ENCODE measurements around the gene PDZD2. TPM values are rescaled to one million over a fixed set of nuclear protein-coding genes. Genes with fewer than 3 reads are reported as not detected.

Gene PDZD2
- total and polyA plus RNA-seq, 2 donors (not counting 3 experiments of a cell fraction or from before 2014, with no cell fraction given), result 0.66 to 6.9 TPM

DNA sequence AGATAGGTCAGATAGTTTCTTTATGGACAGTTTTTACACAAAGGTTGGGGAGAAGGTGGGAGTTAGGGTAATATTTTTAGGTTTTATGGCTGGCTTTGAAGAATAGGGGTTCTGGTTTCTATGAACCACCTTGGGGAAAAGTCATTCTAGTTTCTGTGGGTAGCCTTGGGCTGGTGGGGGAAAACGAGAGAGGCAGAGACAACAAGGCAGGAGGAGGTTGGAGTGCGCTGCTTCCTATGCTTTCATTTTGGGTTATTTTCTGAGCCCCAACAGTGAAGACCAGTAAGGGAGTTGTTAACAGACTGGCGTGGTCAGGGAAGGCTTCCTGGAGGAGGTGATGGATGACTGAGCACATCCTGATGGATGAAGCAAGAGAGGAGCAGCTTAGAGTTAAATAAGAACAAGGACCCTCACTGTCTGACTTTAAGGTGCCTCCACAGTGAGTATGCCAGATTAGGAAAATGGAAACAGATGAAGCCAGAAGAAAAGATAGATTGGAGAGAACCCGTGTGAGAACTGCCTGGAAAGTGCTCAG is 81.9 kb downstream of the PDZD2 start:
- dilution Hi-C loops (cut with MboI; ENCODE audit: extremely low pct_ligation_motif_present, low sequenced_read_pairs) (no loop called here), intact Hi-C loops (cut with micrococcal nuclease) (no loop called here)
- no peak for DNase-seq (ENCODE audit: low read depth, low spot score)
- no peaks in the 10 kb centered on the region for H3K79me2 ChIP-seq (ENCODE audit: control insufficient read depth, insufficient read depth, low read length)
- FAIRE-seq, result no peak
- H3K4me2 ChIP-seq (ENCODE audit: insufficient read depth, low read length), result no peak overlapping the region
- H3K4me1 ChIP-seq (ENCODE audit: control insufficient read depth, extremely low read depth, insufficient read depth, low read length), result no peaks in the 10 kb centered on the region
- BruUV-seq (replicated peaks), result no TSS peak
- no peak overlapping the region for H3K9ac ChIP-seq (replicated peaks; ENCODE audit: extremely low read depth, insufficient read depth, low read length)
- H3K9me3 ChIP-seq (replicated peaks; ENCODE audit: control insufficient read depth, insufficient read depth, low read length), result no peaks in the 10 kb centered on the region
- ChIA-PET CTCF (no interaction called here), POLR2A (no interaction called here)
- no peaks in the 10 kb centered on the region for H3K9me1 ChIP-seq (replicated peaks; ENCODE audit: control insufficient read depth, extremely low read depth, insufficient read depth, low read length)
- no peak overlapping the region for H3K4me3 ChIP-seq (replicated peaks in 1 of 3; ENCODE audit: insufficient read depth in 1 of 3, low read depth in 1 of 3, low read length in 3 of 3)
- no peaks in the 10 kb centered on the region for H4K20me1 ChIP-seq (replicated peaks; ENCODE audit: control insufficient read depth, extremely low read depth, insufficient read depth, low read length)
- no peak overlapping the region for H3K27ac ChIP-seq (ENCODE audit: insufficient read depth, low read depth, low read length)
- no peak overlapping the region for H2AFZ ChIP-seq (ENCODE audit: low read depth, low read length)
- no peak for TF ChIP-seq POLR2AphosphoS5 (IDR thresholded peaks at IDR 0.05; ENCODE audit: insufficient read depth, low read depth, low read length)
- TF ChIP-seq CTCF (IDR thresholded peaks at IDR 0.05; ENCODE audit: extremely low read depth in 1 of 2, insufficient read depth in 1 of 2, low read depth in 1 of 2, low read length in 2 of 2), result no peak
- no peaks in the 10 kb centered on the region for H3K36me3 ChIP-seq (ENCODE audit: control insufficient read depth in 2 of 2, extremely low read depth in 1 of 2, insufficient read depth in 2 of 2, low read length in 2 of 2)
- no peaks in the 10 kb centered on the region for H3K27me3 ChIP-seq (ENCODE audit: control insufficient read depth in 2 of 2, insufficient read depth in 2 of 2, low read length in 2 of 2)

DNA sequence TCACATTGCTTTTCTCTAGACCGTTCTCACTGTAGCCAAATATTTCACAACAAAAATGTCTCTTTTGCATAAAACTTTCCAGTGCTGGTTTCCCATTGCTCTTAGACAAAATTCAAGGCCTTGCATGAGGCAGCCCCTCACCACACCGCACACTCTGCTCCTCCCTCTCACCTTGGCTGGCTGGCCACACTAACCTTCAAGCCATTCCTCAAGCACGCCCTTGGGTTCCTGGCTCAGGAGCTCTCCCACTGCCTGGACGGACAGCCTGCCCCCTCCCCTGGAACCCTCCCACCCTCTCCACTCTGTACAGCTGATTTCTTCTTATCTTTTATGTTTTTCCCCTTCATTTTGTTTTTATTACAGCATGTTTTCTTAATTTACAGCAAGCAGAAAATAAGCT is 83.2 kb downstream of the PDZD2 start:
- no peaks in the 10 kb centered on the region for H4K20me1 ChIP-seq (replicated peaks; ENCODE audit: control insufficient read depth, extremely low read depth, insufficient read depth, low read length)
- H3K36me3 ChIP-seq (ENCODE audit: control insufficient read depth in 2 of 2, extremely low read depth in 1 of 2, insufficient read depth in 2 of 2, low read length in 2 of 2), result no peaks in the 10 kb centered on the region
- intact Hi-C loops (cut with micrococcal nuclease) (no loop called here), dilution Hi-C loops (cut with MboI; ENCODE audit: extremely low pct_ligation_motif_present, low sequenced_read_pairs) (no loop called here)
- H3K27ac ChIP-seq (ENCODE audit: insufficient read depth, low read depth, low read length), result no peak overlapping the region
- H3K9me3 ChIP-seq (replicated peaks; ENCODE audit: control insufficient read depth, insufficient read depth, low read length), result no peaks in the 10 kb centered on the region
- H3K9me1 ChIP-seq (replicated peaks; ENCODE audit: control insufficient read depth, extremely low read depth, insufficient read depth, low read length), result no peaks in the 10 kb centered on the region
- H3K9ac ChIP-seq (replicated peaks; ENCODE audit: extremely low read depth, insufficient read depth, low read length), result no peak overlapping the region
- H3K4me3 ChIP-seq (replicated peaks in 1 of 3; ENCODE audit: insufficient read depth in 1 of 3, low read depth in 1 of 3, low read length in 3 of 3), result no peak overlapping the region
- POLR2A ChIA-PET, result no interaction called here
- H3K4me1 ChIP-seq (ENCODE audit: control insufficient read depth, extremely low read depth, insufficient read depth, low read length), result no peaks in the 10 kb centered on the region
- no peak overlapping the region for H2AFZ ChIP-seq (ENCODE audit: low read depth, low read length)
- BruUV-seq (replicated peaks), result no TSS peak
- CTCF ChIA-PET, result no interaction called here
- TF ChIP-seq FOS (IDR thresholded peaks at IDR 0.05; ENCODE audit: borderline replicate concordance, insufficient read depth, low read length) (no peak), POLR2AphosphoS5 (IDR thresholded peaks at IDR 0.05; ENCODE audit: insufficient read depth, low read depth, low read length) (no peak), MYC (IDR thresholded peaks at IDR 0.05; ENCODE audit: low read depth, low read length) (no peak), MAX (IDR thresholded peaks at IDR 0.05; ENCODE audit: insufficient read depth, insufficient read length) (no peak), JUN (IDR thresholded peaks at IDR 0.05; ENCODE audit: borderline replicate concordance, insufficient read depth, insufficient read length, low read depth) (no peak), POLR2A (IDR thresholded peaks at IDR 0.05; ENCODE audit: low read depth, low read length) (no peak), GATA2 (IDR thresholded peaks at IDR 0.05; ENCODE audit: insufficient read depth, insufficient read length, low read depth, low read length) (no peak), EZH2 (IDR thresholded peaks at IDR 0.05; ENCODE audit: borderline replicate concordance, low read depth, low read length, severe bottlenecking) (no peak), CTCF (IDR thresholded peaks at IDR 0.05; ENCODE audit: extremely low read depth in 1 of 2, insufficient read depth in 1 of 2, low read depth in 1 of 2, low read length in 2 of 2) (no peak)
- H3K79me2 ChIP-seq (ENCODE audit: control insufficient read depth, insufficient read depth, low read length), result no peaks in the 10 kb centered on the region
- no peak overlapping the region for H3K4me2 ChIP-seq (ENCODE audit: insufficient read depth, low read length)
- FAIRE-seq (no peak), DNase-seq (ENCODE audit: low read depth, low spot score) (no peak)
- no peaks in the 10 kb centered on the region for H3K27me3 ChIP-seq (ENCODE audit: control insufficient read depth in 2 of 2, insufficient read depth in 2 of 2, low read length in 2 of 2)

Data from endothelial cell of umbilical vein (primary cell).